Mononuclear cell (primary cell): Measurements from ENCODE around the gene PRKCB. TPM values are rescaled to one million over a fixed set of nuclear protein-coding genes. Genes with fewer than 3 reads are reported as not detected.

Experiments
- H3K27me3 ChIP-seq: 2 replicates; pipeline ENCODE4 v1.6.0; 2011; ENCODE audit warnings: low read length, control low read depth; ENCODE audit not compliant: insufficient read depth
- H3K4me1 ChIP-seq: 2 replicates; pipeline ENCODE4 v1.5.1; 2011; ENCODE audit warnings: mild to moderate bottlenecking, low read length, control low read depth; ENCODE audit not compliant: insufficient read depth
- H3K4me3 ChIP-seq: 2 replicates; pipeline ENCODE4 v1.5.1; 2011; ENCODE audit warnings: mild to moderate bottlenecking, low read length, moderate library complexity
- H3K9me3 ChIP-seq: 2 replicates; pipeline ENCODE4 v1.5.1; 2011; ENCODE audit warnings: low read depth, mild to moderate bottlenecking, control low read depth, low read length
- total RNA-seq: library from RNA; depleted of rRNA; stranded (reverse); fragments of >200 nt; gene quantifications from one replicate; pipeline ENCODE4 v1.2.3, GENCODE V29; 2012

Gene PRKCB
- total RNA-seq, 1 donor = 110 TPM

DNA sequence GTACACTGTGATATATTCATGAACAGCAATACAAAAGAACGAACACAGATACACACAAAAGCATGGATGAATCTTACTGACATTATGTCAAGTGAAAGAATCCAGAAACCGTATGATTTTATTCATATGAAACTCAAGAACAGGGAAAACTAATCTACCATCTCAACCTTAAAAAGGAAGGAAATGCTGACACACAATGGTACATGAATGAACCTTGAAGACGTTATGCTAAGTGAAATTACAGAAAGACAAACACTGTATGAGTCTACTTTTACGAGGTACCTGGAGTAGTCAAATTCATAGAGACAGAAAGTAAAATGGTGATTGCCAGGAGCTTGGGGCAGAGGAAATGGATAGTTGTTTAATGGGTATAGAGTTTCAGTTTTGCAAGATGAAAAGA is 8.7 kb upstream of the PRKCB start:
- Histone ChIP-seq H3K4me1 (peaks cover 39% of the 10 kb centered on the region), H3K4me3 (no peak overlapping the region), H3K9me3 (no peaks in the 10 kb centered on the region), H3K27me3 (no peaks in the 10 kb centered on the region)

DNA sequence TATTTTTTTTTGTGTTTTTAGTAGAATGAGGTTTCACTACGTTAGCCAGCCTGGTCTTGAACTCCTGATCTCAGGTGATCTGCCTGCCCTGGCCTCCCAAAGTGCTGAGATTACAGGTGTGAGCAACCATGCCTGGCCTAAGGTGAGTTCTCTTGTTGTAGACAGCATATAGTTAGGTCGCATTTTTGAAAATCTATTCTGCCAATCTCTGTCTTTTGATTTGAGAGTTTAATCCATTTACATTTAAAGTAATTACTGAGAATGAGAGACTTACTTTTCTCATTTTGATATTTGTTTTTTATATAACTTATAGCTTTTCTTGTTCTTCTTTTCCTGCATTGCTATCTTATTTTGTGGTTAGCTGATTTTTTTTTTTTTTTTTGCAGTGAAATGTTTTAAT is 6.3 kb upstream of the PRKCB start:
- H3K4me3 ChIP-seq = no peak overlapping the region
- no peaks in the 10 kb centered on the region for H3K27me3 ChIP-seq
- peaks cover 36% of the 10 kb centered on the region for H3K4me1 ChIP-seq
- H3K9me3 ChIP-seq = no peaks in the 10 kb centered on the region

DNA sequence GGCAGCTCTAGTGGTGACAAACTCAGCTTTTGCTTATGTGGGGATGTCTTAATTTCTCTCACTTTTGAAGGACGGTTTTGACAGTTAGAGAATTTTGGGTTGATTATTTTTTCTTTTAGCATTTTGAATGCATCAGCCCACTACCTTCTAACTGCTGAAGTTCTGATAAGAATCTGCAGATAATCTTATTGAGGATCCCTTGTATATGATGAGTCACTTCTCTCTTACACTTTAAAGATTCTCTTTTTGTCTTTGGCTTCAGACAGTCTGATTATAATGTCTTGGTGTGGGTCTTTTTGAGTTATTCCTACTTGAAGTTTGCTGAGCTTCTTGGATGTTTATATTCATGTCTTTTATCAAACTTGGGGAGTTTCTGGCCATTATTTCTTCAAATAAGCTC is 5.5 kb upstream of the PRKCB start:
- Histone ChIP-seq H3K27me3 (no peaks in the 10 kb centered on the region), H3K4me1 (peaks cover 32% of the 10 kb centered on the region), H3K4me3 (no peak overlapping the region), H3K9me3 (no peaks in the 10 kb centered on the region)

DNA sequence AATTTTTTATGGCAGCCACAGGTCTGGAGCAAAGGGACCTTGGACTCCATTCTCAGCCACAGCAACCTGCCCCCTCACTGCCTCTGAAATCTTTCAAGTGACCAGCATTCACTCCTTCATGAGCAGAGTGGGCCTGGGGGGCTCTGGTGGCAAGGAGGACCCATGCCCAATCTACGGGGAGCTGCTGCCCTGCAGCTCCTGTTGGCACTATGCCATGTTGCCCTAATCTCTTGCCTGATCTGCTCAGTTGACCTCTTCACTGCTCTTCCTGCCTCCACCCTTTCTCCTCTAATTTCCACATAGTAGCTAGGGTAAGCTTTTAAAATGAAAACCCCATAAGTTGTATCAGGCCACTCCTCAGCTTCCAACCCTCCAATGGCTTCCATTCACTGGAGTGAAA is 2.9 kb upstream of the PRKCB start:
- H3K4me1 ChIP-seq = peaks cover 19% of the 10 kb centered on the region
- H3K9me3 ChIP-seq = no peaks in the 10 kb centered on the region
- no peak overlapping the region for H3K4me3 ChIP-seq
- no peaks in the 10 kb centered on the region for H3K27me3 ChIP-seq

DNA sequence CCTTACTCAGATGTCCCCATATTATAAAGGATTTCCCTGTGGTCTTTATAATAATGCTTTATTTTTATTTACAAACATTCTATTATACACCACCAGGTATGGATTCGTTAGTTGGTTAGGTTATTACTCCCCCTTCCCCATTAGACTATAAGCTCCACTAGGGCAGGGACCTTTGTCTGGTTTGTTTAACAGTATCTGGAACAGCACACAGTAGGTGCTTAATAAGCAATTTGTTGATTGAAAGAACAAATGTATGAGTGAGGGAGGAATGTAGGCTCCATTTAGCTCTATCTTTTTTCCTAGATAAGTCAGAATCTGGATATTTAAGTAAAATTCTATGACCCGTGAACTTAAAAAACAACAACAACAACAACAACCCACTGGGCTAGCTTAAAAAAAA is 2.3 kb upstream of the PRKCB start:
- Histone ChIP-seq H3K27me3 (no peaks in the 10 kb centered on the region), H3K4me3 (no peak overlapping the region), H3K9me3 (no peaks in the 10 kb centered on the region), H3K4me1 (peaks cover 21% of the 10 kb centered on the region)

DNA sequence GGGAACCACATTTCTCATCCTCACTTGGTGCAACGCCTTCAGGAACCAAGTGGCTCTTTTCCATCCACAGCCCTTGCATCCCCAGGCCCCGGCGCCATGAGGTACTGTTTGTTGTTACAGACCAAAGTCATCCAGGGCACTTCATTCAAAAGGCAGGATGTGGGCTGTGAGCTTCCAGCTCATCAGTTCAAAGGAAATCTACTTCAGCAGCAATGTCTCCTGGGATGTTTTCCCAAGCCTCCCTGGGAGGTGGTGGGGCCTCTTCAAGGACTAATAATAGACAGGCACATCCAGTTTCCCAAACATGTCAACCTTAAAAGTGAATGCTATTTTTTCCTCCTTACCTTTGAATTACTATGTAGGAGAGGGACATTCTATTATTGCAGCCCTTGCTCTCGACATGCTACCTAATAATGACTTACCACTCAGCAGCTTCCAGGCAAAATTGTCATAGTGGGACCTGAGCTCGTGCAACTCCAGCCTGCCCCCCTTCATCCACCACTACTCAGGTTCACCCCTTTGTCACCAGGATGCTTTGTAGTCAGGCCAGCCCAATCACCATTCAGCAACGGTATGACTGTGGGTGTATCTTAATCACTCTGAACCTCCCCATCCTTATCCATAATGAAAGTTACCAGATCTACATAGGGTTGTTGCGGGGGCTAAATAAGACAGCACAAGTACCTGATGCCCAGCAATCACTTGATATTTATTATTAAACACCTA is 1.7 kb upstream of the PRKCB start:
- Histone ChIP-seq H3K4me3 (no peak overlapping the region), H3K9me3 (no peaks in the 10 kb centered on the region), H3K4me1 (peaks cover 27% of the 10 kb centered on the region), H3K27me3 (no peaks in the 10 kb centered on the region)

DNA sequence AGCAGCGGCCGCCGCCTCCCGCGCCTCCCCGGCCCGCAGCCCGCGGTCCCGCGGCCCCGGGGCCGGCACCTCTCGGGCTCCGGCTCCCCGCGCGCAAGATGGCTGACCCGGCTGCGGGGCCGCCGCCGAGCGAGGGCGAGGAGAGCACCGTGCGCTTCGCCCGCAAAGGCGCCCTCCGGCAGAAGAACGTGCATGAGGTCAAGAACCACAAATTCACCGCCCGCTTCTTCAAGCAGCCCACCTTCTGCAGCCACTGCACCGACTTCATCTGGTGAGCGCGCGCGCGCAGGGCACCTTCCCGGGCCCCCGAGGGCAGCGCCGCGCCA is 258 bp downstream of the PRKCB start:
- H3K4me1 ChIP-seq = peaks cover 44% of the 10 kb centered on the region
- no peaks in the 10 kb centered on the region for H3K9me3 ChIP-seq
- H3K4me3 ChIP-seq = peak overlapping the region; percentile 80
- no peaks in the 10 kb centered on the region for H3K27me3 ChIP-seq

DNA sequence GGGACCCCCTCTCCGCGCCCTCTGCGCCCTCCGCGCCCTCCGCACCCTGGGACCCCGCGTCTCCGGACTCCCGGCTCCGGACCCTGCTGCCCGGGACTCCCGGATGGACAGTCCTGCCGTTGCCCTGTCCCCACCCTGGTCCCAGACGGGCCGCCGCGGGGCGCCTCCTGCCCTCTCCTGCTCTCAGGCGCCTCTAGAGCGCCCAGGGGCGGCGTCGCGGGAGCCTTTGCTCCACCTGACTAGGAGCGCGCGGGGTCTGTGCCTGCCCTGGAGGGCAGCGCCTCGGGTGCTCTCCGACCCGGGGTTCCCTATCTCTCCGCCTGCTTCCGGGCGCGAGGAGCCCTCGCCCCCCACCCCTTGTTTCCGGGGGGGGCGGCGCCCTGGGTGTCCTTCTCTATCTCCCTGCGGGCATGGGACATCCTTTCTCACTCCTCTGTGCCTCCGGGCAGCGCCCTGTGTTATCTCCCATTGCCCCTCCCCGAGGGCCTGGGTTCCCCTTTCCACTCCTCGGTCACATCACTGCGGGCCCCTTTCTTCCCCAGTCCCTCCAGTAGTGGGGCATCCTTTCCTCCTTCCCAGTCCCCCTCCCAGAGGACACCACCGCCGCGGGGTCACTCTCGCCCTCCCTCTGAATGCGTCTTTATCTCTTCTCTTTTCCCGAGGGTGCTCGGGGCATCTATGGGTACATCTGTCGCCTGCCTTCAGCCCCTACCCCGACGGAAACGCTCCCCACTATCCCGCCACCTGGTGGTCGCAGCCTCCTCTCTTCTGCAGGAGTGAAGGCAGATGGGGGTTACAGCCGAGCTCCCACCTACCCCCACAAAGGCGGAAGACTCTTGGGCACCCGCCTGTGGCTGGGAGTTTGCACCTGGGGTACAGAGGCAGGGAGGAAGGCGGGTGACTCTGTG is 875 bp downstream of the PRKCB start:
- peaks cover 50% of the 10 kb centered on the region for H3K4me1 ChIP-seq
- H3K9me3 ChIP-seq = no peaks in the 10 kb centered on the region
- H3K4me3 ChIP-seq = peak overlapping the region; percentile 80
- no peaks in the 10 kb centered on the region for H3K27me3 ChIP-seq

DNA sequence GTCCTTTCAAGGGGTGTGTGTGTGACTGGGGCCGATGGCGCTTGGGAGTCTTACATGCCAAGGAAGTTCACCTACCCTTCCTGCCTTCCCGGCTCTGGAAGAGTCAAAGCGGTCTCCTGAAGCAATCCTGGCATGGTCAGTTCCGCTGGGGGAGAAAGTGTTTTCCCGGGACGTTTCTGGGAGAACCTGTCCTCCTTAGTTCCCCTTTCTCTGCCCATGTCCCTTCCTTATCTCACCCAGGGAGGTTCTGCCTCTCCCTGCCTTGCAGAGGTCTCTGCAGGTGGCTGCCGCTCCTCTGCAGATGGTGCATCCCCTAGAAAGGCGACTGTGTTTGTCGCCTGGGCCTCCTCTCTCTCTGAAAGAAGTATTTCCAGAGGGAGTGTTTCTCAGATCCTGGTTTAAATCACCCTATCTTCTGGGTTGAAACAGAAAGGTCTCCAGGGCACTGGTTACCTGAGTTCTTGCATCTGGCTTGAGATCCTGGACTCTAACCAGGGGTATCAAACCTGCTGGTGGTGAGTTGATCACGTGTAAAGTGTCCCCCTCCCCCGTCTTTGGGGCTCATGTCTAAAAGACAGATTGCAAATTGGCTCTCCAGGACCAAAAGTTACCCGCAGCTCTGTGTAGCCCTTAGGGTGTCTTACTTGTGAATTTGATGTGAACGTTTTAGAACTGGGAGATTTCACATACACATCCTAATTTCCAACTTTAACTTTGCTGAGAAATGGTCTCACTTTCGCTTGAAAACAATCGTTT is 1.9 kb downstream of the PRKCB start:
- H3K4me1 ChIP-seq = peaks cover 59% of the 10 kb centered on the region
- no peaks in the 10 kb centered on the region for H3K9me3 ChIP-seq
- H3K4me3 ChIP-seq = peak overlapping the region; percentile 80
- no peaks in the 10 kb centered on the region for H3K27me3 ChIP-seq

DNA sequence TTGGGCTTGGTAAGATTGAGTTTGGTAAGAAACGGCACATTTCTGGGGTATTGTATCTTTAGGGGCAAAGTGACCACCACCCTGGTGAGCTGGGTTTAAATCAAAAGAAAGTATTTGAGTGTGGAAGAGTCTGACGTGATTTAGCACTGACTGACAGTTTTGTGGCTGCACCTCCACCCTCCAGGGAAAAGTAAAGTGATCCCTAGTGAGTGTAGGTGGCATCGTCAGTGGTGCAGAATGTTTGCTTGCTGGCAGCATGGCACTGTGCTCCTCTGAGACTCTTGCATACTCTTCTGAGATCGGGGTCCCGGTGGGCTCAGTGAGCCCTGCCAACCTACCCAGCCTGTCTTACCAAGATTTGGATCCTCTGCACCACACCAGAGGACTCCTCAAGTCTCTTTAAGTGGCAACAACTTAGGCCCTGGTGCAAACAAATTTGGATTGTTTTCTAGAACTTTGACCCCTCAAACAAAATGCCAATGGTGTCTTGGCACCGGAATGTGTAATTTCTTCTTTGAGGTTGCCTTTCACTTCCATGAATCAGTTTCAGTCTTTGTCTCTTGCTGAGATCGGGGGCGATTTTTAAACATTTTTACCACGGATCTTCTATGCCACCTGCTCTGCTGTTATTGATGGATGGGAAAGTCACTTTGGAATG is 2.8 kb downstream of the PRKCB start:
- Histone ChIP-seq H3K27me3 (no peaks in the 10 kb centered on the region), H3K4me1 (peaks cover 63% of the 10 kb centered on the region), H3K9me3 (no peaks in the 10 kb centered on the region), H3K4me3 (no peak overlapping the region)

DNA sequence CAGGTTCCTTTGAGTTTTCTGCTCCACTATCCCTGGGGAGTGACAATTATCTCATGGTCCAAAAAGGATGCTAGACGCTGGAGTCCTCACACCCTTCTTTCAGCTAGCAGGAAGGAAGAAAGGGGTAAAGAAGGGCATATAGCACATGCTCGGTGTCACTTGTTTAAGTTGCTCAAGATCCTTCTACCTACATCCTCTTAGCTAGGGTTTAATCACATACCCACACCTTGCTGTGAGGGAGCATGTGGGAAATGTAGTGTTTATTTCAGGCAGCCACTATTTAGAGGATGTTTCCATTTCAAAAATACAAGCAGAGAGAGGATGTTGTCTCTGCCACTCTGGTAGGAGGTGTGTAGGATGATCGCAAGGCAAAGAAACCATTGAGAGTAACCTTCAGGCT is 4.5 kb downstream of the PRKCB start:
- H3K27me3 ChIP-seq = no peaks in the 10 kb centered on the region
- H3K4me1 ChIP-seq = peaks cover 63% of the 10 kb centered on the region
- H3K4me3 ChIP-seq = no peak overlapping the region
- H3K9me3 ChIP-seq = no peaks in the 10 kb centered on the region

DNA sequence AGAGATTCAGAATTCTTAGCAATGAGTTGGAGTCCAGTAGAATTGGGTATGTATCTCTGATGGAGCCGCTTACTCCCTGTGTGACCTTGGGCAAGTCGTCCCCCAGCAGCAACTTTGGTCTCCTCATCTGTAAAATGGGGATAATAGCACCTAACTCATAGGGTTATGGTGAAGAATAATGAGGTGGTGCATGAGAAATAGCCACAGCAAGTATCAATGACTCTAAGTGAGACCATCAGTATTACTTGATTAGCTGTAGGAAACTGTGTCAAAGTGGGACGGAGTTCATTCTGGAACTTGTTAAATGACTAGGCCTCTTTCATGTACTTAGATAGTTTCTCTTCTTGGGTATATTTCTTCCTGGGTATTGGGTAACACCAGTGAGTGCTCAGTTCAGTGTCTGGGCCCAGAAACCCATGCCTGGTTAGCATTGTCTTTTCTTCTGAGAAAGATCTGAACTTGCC is 6.4 kb downstream of the PRKCB start:
- Histone ChIP-seq H3K9me3 (no peaks in the 10 kb centered on the region), H3K27me3 (no peaks in the 10 kb centered on the region), H3K4me3 (no peak overlapping the region), H3K4me1 (peaks cover 65% of the 10 kb centered on the region)

DNA sequence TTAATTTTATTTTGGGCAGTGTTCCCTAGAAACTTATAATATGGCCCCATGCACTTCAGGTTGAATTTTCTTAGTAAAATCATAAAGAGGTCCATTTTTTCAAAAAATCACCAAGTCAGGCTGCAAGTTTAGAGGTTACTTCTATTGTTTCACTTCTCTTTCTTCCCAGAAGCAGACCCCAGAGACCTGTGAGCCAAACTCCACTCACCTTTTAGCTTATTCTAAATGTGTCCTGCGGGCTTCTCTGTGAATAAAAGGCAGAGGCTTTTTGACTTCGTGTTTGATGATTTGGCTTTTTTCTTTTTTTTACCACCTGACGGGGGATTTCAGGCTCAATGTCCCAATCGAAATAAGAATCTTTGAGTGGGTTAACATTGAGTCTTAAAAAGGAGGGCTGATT is 7.4 kb downstream of the PRKCB start:
- no peak overlapping the region for H3K4me3 ChIP-seq
- H3K4me1 ChIP-seq = peaks cover 65% of the 10 kb centered on the region
- no peaks in the 10 kb centered on the region for H3K9me3 ChIP-seq
- no peaks in the 10 kb centered on the region for H3K27me3 ChIP-seq

DNA sequence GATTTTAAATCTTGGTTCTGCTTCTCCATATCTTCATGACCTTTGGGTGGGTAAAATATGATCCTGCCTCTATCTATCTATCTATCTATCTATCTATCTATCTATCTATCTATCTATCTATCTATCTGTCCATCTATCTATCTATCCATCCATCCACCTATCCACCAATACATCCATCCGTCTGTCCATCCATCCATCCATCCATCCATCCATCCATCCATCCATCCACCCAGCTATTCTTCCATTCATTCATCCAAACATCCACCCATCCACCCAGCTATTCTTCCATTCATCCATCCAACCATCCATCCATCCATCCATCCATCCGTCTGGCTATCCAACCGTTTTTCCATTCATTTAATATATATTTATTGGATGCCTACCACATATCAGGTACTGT is 11.5 kb downstream of the PRKCB start:
- H3K27me3 ChIP-seq = no peaks in the 10 kb centered on the region
- H3K4me3 ChIP-seq = no peak overlapping the region
- H3K9me3 ChIP-seq = no peaks in the 10 kb centered on the region
- H3K4me1 ChIP-seq = peaks cover 59% of the 10 kb centered on the region

DNA sequence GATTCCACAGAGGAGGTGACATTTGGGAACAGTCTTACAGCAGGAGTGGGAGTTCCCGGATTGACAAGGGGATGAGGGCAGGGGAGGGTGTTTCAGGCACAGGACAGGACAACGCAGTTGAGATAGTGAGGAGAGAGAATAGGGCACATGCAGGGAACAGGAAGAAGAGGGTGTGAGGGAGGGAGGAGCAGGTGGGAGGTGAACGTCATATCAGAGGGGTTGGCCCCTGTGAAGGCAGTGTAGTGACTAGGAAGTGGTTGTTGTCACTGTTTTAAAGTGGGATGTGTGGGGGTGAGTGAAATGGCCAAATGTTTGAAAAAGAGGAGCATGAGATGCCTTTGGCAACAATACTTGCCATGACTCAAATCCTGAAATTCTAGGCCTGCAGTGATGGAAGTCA is 12.2 kb downstream of the PRKCB start:
- H3K27me3 ChIP-seq = no peaks in the 10 kb centered on the region
- no peak overlapping the region for H3K4me3 ChIP-seq
- peaks cover 63% of the 10 kb centered on the region for H3K4me1 ChIP-seq
- H3K9me3 ChIP-seq = no peaks in the 10 kb centered on the region
